EH (cell line): ENCODE results near the gene ITPKA.

Source experiments
- DNase-seq: peaks from one replicate; pipeline ENCODE4 v3.0.0-alpha.2; 2015; ENCODE audit warnings: low read depth

The ITPKA gene

DNA sequence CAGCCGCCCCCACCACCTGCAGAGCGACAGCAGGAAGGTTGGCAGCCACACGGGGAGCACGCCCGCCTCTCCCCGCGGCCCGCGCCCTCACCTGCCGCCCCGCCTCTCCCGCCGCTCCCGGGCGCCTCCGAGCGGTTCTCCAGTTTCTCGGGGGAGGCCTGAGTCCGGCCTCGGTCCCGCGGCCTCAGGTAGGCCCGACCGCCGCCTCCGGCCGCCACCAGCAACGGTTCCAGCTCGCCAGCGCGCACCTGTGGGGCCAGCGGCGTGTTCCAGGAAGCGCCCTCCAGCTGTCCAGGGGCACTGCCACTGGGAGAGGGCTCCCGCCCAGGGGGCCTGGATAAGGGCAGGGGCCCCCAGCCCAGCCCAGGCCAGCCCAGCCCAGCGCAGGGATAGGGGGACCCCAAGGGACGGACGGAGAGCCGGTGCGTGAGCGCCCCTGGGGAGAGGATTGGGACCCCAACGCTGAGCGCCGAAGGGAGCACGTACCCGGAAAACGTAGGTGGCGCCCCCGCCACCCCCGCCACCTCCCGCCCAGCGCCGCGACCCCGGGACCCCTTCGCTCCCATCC is 17.7 kb downstream of the ITPKA start:
- no peak for DNase-seq

DNA sequence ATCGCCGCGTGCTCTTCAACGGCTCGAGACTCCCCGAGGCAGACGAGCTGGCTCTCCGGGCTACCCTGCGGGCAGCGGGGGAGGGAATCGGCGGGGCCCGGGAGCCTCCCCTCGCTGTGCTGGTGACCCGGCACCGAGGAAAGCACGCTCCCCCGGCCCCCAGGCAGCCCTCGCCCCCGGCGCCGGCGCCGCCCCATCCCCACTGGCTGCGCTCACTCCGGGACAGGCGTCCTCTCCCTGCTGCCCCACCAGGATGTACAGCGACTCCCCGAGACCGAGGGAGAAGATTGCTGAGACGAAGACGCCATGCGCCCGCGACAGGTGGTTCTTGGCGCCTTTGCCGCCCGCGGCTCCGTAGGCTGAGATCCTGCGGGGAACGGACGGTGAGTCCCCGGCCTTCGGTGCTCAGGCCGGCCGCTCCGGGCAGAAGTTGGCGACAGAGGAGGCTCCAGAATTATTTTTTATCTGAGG is 18.3 kb downstream of the ITPKA start:
- no peak for DNase-seq

- DNase-seq: no peak
Measured at GRCh38 chr15:41512512-41512939, 18.9 kb downstream of the ITPKA start.

GRCh38 chr15:41512940-41513505 is 19.3 kb downstream of the ITPKA start:
- DNase-seq: peak; percentile 31

DNA sequence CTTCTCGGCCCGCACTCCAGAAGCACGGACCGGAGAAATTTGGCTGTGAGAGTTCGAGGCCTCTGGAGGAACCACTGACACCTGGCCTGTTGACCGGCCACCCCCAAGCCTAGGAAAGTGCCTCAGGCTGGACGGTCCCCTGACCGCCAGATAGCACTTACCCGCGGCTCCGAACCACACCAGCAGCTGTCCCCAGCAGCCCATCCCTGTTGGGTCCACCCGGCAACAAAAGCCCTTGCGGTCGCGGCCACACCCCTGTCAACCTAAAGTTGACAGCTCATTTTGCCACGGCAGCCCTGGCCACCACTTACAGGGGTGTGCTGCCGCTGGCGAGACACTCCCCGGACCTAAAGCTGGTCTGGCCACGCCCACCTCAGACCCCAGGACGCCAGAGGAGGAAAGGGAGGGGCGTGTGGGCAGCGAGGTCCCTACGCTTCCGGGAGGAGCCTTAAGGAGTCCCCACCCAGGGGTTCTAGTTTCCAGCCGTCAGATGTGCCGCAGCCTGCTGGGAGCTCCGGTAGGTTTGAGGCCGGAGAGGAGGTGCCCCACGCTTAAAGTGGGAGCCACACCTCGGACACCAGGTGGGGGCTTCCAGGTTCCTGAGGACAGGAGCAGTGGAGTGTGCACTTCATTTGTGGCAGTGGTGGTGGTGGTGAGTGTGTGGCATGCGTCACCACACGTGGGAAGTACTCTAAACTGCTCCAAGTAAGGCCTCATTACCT is 20.0 kb downstream of the ITPKA start, which contains the start of gene LTK:
Gene LTK (minus strand): TSS at position 322 of the 722 bp plus-strand sequence. CDS start 118 bp downstream, at position 204.
- DNase-seq: no peak

DNA sequence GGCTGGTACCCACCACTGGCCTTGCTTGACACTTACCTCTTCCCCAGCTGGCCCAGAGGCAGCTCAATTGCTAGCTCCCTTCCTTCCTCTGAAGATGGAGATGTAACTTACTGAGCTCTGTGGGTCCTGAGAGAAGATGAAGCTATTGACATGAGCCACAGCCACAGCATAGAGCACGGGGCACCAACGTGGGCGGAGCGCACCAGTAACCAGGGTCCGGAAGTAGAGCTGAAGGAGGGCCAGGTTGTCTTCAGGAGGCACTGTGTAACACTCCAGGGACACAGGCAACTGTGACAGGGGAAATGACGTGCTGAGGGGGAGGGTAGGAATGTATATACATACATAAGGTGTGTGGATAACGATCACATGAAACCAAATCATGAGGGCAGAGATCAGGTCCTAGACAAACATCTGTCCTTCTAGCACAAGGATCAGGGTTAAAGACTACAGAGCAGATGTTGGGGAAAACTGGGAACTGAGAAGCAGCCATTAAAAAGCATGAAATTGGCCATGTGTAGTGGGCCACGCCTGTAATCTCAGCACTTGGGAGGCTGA is 24.3 kb downstream of the ITPKA start:
- no peak for DNase-seq

- no peak for DNase-seq
Measured at GRCh38 chr15:41520636-41521035, 27.0 kb downstream of the ITPKA start.

DNA sequence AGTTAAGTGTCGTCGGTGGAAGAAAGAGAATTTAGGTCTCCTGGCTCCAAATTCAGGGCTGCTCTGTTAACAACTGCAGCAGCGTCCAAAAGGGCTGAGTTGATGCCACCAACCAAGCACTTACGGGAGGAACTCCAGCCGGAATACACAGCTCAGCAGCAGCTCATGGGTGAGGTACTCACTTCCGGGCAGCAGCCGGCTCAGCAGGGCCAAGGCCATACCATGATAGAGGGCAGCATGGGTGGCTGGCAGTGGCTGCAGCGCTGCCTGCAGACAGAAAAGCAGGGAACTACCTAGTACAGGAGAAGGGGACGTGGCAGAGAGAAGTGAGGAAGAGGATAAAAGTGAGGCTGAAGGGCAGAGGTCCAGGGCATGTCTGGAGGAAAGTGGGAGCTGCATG is 27.9 kb downstream of the ITPKA start:
- DNase-seq: no peak

DNA sequence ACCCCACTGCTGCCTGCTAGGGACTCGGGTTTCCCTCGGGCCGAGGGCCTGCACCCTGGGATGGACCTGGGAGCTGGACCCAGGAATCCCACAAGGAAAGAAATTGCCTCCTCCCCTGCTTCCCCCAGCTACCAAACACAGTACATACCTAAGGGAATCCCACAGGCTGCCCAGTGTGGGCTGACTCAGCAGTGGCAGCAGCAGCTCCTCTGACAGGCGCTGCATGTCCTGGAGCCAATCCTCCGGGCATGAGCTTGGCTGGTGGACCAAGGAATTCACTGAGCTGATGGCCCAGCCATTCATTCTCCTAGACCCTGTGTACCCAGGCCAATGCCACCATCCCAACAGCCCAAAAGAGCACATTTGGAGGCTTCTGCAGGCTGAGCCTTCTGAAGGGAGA is 29.4 kb downstream of the ITPKA start:
- DNase-seq: no peak

GRCh38 chr15:41530363-41530956 is 36.8 kb downstream of the ITPKA start:
- DNase-seq: no peak

DNA sequence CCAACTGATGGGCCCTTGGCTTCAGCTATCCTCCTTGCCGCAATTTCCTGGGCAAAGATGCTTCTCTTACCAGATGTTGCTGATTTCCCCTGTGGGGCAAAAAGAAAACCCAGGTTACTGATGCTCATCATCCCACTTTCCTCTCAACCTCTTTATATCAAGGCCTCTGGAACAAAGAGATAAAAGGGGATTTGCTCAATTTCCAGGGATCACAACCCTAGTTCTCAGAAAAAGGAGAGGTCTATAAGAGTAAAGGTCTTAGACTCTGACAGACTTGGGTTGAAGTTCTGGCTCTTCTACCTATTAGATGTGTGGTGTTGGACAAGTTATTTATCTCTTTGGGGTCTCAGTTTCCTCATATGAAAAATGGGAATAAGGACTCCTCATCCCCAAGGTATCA is 41.9 kb downstream of the ITPKA start:
- no peak for DNase-seq

GRCh38 chr15:41536866-41537265 is 43.2 kb downstream of the ITPKA start:
- no peak for DNase-seq

DNA sequence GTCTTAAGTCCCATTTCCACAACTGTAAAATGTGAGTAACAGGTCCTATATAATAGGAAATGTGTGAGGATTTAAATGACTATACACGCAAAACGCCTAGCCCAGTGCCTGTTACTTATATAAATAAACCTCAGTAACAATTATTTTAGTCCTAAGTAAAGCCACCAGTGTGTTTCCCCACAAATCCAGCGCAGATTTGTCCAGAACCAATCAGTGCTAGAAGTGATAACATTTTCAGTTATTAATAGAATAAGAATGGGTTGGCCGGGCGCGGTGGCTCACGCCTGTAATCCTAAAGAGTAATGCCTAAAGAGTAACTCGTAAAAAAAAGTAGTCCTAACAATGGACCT is 49.8 kb downstream of the ITPKA start:
- DNase-seq: no peak

GRCh38 chr15:41544650-41545015 is 51.0 kb downstream of the ITPKA start:
- peak; percentile 44 for DNase-seq

DNA sequence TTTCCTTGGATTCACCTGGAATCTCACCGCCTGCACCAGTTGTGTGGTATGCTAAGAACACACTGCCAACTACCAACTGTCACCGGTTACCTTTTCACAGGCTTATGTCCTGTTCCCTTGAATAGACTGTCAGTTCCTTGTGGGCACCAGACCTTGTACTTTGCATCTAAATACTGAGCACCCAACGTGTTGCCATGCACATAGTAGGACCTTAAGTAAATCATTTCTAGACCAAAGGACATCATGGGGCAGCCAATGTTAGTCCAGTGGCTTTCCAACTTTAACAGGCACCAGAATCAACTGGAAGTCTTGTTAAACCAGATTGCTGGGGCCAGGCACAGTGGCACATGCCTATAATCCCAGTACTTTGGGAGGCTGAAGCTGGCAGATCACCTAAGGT is 51.5 kb downstream of the ITPKA start:
- DNase-seq: no peak

DNA sequence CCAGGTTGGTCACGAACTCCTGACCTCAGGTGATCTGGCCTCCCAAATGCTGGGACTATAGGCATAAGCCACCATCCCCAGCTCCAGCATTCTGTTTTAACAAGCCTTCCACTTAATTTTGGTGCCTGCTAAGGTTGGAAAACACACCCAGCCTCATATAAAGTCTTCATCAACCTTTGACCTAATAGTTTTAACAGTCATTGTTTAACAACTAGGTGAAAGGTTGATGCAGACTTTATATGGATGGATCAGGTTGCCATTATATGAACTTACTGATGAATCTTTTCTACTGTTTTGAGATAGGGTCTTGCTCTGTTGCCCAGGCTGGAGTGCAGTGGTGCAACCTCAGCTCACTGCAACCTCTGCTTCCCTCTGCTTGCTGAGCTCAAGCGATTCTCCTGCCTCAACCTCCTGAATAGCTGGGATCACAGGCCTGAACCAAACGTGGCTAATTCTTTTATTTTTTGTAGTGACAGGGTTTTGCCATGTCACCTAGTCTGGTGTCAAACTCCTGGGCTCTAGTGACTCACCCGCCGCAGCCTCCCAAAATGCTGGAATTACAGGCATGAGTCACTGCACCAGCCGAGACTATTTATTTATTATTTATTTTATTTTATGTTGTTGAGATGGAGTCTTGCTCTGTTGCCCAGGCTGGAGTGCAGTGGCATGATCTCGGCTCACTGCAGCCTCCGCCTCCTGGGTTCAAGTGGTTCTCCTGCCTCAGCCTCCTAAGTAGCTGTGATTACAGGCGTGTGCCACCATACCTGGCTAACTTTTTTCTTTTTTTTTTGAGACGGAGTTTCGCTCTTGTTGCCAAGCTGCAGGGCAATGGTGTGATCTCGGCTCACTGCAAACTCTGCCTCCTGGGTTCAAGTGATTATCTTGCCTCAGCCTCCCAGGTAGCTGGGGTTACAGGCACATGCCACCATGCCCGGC is 53.4 kb downstream of the ITPKA start:
- DNase-seq: peak; percentile 85

GRCh38 chr15:41550066-41550775 is 56.5 kb downstream of the ITPKA start:
- DNase-seq: no peak
